GM18519 (cell line): Measurements from ENCODE around the gene TARBP2.
A peak's percentile ranks its signal among the peaks of the same experiment; 100 is the strongest.

Experiments used
- ATAC-seq: cut with Tn5 transposase; IDR thresholded peaks from one replicate; pipeline ENCODE4 v1.9.1; 2021; ENCODE audit warnings: mild to moderate bottlenecking, moderate library complexity; ENCODE audit not compliant: unreplicated experiment, low FRiP score

Gene TARBP2, protein sequence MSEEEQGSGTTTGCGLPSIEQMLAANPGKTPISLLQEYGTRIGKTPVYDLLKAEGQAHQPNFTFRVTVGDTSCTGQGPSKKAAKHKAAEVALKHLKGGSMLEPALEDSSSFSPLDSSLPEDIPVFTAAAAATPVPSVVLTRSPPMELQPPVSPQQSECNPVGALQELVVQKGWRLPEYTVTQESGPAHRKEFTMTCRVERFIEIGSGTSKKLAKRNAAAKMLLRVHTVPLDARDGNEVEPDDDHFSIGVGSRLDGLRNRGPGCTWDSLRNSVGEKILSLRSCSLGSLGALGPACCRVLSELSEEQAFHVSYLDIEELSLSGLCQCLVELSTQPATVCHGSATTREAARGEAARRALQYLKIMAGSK

DNA sequence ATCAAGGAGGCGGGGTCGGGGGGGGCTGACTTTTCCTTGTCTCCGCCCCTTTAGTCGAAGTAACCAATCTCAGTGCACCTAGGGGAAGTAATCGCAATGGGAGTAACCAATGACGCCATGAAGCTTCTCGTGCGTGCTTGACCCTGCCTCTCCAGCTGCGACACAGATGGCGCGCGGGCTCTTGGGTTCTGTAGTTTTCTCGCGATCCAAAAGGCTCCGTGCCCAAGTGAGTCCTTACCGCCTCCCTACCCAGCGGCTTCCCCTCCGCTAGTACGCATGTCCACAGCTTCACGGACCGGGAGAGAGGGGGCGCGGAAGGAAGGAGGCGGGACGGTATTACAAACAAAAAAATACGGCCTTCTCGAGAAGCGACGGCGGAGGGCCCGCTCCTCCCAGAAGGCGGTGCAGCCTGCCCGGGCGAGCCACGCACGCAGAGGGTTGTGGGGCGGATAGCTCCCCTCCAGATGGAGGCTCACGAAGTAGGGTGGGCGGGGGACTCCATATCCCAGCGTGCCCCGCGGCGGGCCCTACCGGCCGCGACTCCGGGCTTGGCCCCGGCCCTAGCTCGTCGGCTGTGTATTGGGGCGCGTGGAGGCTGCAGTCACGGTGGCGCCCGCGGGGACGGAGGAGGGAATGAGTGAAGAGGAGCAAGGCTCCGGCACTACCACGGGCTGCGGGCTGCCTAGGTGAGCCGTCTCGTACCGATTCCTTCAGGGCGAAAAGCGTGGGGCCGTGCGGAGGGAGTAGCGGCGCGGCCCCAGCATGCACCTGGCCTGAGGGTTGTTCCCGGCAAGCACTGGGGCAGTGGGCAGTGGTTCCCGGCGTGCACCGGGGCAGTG lies at the start of gene TARBP2:
TARBP2 (plus strand) TSS at position 508 of the 839 bp plus-strand sequence; CDS start at position 634, 126 bp downstream.
- ATAC-seq: peak; percentile 56

DNA sequence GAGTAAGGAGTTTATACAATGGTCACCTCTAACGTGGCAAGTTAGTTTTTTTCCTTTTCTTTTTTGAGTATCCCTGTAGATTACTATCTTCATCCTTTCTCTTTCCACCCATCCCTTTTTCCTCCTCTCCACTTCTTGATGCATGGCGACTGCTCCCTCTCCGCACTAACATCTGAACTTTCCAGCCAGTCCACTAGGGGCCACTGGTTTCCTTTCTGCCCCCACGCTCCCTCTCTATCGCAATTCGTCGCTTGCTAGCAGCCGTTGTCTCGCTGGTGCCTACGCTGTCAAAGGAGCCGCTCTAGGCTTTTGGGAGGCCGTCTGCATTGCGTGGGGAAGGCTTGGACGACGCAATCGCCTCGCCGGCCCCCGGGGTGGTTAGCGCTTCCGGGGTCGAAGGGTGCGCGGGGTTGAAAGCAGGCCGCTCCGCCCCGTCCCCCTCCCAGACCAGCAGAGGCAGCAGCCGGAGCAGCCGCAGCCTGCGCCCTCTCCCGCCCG lies 49.4 kb upstream of the TARBP2 start, which contains the start of gene PCBP2:
PCBP2 (plus strand) TSS at position 442 of the 498 bp plus-strand sequence. CDS start 2,699 bp downstream, outside the sequence.
- peak; percentile 92 for ATAC-seq

DNA sequence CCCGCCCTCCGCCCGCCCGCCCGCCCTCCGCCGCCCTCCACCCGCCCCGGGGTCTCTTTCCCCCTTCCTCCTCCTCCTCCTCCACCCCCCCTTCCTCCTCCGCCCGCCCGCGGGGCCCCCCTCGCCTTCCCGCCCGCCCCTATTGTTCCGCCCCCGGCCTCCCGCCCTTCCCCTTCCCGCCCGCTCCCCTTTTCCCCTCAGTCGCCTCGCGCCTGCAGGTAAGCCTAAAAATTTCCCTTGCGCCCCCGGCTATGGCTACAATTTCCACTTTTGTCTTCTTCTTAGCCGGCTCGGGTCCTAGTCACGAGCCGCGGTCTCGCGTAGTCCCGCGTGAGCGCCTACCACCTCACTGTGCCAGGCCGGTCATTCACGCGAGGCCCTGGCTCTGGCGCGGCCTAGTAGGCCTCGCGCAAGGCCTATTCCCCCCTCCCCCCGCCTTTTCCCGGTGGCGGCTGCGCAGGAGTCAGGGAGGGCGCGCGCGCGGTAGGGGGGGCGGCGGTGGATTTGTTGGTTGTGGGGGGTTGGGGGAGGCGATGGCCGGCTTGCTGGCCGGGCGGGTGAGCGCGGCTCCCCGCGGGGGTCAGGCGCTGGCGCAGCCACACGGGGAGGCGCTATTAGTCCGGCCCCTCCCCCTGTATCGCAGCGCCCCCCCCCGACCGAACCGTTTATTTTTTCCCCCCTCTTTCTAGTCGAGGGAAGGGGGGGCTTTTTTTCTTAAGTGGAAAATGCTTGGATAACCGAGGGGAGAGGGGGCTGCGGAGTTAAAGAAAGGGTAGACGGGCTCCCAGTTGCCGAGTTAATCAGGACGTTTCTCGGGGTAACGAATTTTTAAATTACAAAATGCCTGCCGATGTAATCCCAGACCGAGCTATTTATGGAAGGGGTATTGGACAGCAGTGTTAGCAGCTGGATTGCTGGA lies 48.7 kb upstream of the TARBP2 start:
- no peak for ATAC-seq

DNA sequence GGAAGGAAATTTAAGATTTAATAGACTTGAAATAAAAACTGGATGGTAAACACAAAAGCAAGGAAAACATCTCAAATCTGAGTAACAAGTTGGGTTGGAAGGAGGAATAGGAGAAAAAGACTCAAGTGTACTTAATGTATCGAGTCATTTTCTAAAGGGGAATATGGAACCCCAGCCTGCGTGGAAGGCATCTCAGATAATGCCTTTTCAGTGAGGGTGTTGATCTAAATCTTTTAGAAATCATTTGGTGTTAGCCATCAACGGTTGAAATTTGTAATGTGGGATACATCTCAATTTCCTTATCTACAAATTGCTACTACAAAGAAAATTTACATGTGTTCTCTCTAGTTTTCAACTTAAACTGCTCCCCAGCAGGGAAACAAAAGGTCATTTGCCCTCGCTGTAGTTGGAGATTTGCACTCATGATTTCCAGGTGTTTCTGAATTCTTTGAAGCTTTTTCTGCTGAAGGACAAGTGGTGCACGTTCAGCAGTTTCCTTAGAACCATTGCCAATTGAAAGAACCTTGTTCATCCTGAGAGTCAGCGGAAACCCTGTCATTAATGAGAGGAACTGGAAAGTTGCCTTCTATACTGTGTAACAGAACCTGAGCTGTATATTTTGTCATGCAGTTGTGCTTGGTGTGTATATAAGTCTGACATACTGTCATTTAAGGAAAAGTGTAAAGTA lies 47.0 kb upstream of the TARBP2 start:
- ATAC-seq: no peak

DNA sequence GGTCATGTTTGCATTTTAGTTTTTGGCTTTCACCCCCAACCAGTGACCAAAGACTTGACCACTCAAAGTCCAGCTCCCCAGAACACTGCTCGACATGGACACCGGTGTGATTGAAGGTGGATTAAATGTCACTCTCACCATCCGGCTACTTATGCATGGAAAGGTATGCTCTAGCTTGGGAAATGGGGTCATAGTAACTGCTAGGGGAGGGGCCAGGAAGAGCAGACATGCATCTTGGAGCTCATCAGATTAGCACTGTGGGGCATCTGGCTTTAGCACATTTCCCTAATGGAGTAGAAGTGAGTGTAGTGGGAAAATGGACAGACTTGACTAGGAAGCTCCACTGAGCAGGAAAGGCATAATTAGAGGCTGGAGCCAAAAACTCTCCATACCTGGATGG lies 46.4 kb upstream of the TARBP2 start:
- no peak for ATAC-seq

DNA sequence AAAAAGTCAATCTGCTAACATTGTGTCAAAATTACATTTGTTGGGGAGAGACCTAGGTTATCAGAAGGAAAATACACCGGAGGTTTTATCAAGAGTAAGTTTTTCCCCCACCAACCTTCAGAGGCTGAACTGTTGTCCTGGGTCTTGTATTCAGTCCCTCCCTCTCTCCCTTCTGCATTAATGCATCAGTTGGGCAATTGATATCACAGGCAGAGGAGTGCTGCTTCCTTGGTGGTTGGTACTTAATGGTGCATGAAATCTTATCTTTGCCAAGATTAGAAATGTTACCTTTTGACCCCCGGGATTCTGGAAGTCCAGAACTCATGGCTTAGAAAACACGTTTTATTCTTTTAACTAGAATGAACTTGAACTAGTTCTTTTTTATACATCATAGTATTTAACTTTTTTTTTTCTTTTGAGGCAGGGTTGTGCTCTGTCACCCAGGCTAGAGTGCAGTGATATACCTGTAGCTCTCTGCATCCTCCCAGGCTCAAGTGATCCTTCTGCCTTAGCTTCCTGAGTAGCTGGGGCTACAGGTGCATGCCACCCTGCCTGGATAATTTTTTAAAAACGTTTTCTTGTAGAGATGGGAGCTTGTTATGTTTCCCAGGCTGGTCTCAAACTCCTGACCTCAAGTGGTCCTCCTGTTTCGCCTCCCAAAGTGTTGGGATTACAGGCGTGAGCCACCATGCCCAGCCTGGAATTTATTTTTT lies 44.3 kb upstream of the TARBP2 start:
- ATAC-seq: no peak

DNA sequence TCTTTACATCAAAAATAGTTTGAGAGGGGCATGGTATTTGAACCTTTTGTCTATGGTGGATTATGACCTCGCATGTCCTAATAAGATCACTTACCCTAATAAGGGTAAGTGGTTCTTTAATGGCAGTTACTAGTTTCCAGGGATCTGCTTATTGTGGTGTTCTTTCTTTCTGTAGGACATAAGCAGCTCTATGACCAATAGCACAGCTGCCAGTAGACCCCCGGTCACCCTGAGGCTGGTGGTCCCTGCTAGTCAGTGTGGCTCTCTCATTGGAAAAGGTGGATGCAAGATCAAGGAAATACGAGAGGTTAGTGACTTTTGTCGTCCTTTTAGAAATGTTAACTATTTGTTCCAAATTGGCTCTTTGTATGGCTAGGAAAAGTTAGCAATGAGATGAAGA lies 42.0 kb upstream of the TARBP2 start:
- ATAC-seq: no peak

DNA sequence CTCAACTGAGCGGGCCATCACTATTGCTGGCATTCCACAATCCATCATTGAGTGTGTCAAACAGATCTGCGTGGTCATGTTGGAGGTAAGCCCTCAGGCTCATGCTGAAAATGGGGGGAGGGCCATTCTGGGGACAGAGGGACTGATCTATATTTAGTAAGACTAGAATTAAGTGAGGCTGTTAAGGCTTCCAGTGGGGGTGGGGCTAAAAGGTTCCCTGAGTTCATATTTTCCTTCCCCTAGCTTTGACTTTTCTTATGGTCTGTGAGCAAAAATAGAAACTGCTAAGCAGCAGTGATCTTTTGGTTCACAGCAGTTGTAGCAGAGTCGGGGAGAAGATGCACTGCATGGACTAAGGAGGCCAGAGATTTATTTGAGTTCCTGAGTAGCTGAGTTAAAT lies 40.0 kb upstream of the TARBP2 start:
- no peak for ATAC-seq

DNA sequence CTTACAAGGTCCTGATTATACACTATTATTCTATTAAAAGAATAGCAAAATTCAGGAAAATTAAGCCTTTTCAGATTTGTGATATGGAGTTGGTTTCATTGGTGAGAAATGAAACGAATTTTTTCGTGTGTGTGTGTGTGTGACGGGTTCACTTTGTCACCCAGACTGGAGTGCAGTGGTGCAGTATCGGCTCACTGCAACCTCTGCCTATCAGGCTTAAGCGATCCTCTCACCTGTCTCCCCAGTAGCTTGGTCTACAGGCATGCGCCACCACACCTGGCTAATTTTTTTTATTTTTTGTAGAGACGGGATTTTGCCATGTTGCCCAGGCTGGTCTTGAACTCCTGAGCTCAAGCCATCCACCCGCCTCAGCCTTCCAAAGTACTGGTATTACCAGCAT lies 39.5 kb upstream of the TARBP2 start:
- ATAC-seq: no peak

DNA sequence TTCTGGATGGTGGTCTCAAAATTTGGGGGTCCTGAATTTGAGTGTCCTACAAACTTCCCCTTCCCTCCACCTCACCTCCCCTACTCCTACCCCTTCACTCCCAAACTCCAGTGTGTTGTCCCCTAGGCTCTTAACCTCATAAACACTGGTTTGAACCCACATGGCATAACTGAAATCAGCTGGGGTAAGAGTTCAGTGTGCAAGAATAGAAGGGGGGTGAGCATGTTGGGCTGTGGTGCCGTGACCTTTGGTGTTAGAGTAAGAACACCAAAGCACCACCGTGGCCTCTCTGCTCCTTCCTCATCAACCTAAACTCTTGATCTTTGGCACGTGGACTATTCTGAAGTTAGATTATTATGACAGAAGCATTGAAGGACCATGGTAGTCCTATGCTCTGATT lies 38.1 kb upstream of the TARBP2 start:
- ATAC-seq: no peak

DNA sequence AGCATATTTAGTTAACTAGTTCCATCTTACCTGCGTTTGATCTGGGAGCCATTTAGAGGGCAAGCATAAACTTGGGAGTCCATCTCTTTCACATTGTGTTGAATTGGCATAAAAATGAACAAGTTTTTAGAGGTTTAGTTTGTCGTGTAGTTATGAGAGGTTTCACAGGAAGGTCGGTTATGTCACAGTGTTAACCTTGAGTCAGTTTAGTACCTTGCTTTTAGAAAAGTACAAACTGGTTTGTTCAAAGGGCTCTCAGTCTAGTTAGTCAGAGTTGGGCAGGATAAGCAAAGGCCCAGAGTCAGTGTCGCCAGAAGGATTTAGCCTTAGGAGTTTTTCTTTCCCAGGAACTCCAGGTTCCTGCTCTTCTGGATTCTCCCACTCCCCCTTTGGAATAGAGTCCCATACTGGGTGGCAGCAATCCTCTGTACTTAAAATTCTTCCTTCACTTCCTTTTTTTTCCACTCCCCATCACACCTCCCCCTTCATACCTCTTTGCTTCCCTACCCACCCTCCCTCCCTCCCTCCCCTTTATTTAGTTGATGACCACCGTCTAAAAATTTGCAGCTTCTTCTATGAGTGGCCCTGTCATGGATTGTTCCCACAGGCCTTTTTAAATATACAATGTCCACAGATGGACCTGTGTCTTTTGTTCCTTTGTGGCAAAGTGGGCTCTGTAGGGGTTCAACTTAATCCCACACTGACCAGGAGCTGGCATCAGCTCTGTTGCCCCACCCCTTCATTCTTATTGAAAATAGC lies 37.1 kb upstream of the TARBP2 start:
- no peak for ATAC-seq

DNA sequence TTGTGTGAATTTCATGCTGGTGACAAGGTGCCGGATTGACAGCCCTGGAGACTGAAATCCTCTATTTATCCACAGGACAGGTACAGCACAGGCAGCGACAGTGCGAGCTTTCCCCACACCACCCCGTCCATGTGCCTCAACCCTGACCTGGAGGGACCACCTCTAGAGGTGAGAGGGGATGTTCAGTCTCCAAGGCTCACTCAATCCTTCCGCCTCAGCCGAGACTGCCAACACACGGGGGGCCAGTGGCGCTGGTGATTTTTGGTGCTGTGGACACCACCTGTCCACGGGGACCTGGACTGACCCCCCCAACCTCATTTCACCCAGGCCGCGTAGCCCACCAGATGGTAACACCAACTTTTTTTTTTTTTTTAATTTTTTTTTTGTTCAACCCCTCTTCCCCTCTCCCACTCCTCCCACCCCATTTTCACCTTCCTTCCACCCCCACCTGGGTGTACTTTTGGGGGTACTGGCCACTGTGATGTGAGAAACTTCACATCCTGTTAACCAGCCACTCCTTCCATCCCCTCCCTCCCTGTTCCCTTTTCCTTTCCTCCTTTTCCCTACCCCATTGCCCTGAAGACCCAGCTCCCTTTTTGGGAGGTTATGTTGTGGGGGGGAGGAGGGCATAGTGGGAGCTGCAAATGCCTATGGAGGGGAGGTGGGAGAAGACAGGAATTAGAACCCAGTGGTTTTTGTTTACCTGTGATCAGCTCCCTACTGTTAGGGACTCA lies 36.2 kb upstream of the TARBP2 start:
- no peak for ATAC-seq

DNA sequence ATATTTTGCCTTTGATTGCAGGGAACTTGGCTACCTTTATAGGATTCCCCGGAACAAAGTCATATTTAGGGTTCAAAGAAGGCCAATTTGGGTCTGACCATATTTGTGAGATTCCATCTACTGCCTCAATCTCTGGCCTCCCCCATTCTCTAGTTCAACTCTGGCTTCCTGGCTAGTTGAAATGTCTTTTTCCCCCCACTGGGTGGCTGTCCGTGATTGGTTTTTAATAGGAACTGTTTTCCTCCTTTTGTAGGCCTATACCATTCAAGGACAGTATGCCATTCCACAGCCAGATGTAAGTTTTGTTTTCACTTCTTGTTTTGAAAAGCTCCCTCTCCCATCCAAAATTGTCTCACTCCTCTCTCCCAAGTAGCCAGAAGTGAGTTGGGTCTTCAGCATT lies 35.4 kb upstream of the TARBP2 start:
- no peak for ATAC-seq

DNA sequence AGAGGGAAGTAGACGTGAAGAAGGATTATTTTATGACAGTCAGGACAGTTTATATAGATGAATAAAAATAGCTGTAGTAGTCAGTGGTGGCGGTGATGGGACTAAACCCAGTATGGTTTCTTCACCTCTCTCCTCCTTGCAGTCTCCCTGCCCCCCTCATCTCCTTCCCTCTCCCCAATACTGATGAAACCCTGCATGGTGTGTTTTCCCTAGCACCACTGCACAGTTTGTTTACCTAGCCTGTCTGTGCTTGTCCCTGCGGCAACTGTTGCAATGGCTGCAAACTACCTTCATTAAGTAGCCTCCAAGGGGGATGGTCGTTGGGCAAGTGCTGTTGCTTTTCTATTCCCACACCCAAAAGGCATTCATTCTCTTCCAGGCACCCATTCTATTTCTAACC lies 34.4 kb upstream of the TARBP2 start:
- ATAC-seq: no peak

DNA sequence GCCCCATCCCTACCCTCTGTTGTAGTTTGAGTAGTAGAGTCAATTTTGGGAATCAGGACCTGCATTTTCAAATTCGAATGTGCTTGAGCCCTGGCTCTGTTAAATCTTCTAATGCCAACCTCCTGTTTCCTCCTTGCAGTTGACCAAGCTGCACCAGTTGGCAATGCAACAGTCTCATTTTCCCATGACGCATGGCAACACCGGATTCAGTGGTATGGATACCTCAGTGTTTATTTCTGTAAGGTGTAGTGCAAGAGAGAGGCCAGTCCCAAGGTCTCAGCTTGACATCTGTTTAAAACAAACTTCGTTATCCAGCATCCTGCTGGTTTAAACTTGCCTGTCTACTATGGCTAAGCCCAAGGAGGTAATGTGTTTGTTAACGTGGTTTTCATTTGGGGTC lies 34.0 kb upstream of the TARBP2 start:
- ATAC-seq: no peak

DNA sequence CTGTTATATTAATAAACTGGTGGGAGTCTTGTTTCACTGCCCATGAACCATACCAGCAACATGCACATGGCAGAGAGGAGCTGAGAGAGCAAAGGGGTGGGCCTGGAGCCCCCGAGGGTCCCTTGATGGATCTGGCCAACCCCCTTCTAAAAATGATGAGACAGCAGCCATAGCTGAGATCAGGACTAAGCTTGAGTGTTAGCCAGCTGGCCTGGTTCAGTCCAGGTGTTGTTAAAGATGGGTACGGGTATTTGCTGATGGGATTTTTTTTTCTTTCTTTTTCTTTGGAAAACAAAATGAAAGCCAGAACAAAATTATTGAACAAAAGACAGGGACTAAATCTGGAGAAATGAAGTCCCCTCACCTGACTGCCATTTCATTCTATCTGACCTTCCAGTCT lies 33.2 kb upstream of the TARBP2 start:
- ATAC-seq: no peak

DNA sequence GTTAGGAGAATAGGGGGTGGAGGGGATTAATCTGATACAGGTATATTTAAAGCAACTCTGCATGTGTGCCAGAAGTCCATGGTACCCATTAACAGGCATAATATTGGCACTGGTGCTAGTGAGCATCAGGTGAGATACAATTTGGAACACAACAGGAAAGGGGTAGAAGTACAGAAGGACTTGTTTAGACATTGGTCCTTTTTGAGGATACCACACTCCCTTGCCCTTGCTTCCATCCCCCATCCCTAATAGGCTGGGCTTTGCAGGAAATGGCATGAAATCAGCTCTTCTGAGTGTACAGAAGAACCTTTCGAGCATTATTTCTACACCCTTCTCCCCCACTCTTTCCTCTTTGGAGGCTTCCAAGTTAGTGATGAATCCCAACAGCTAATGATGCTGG lies 32.8 kb upstream of the TARBP2 start:
- ATAC-seq: no peak

DNA sequence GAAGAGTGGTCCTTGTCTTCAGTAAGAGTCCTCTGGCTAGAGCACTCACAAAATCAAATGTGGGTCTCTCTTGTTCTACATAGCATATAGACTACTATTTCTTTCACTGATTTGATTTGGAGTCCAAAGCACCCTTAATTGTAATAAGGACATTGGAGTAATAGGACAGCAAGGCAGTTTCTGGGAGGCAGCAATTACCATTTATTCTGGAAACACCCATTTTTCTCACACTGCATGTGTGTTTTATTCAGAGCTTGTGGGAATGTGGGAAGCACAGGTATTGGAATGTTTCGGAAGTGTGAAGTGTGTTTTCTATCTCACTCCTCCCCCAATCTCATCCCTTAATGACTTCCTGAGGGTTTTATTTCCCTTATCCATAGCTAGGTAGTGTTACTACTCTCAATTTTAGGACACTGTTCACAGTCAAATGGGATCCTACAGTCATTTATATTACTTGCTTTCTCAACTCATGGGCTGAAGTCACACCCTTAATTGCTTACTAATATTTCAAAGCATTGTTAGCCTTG lies 29.0 kb upstream of the TARBP2 start:
- no peak for ATAC-seq
